Adrenal gland (tissue), 12 donors: ENCODE results near the gene NF1. TPM values are rescaled to one million over a fixed set of nuclear protein-coding genes. Genes with fewer than 3 reads are reported as not detected.

ENCODE experiments used
- DNase-seq, 7 donors: peaks; one replicate each; pipeline ENCODE4 v3.0.0-alpha.2; 2019 to 2020
- H3K27ac ChIP-seq, 5 donors: fragments of 200-600 bp; sonication (generic) in 4 of 5; 1 replicate in 3 of 5; 2 replicates in 2 of 5; pipeline versions ENCODE4 v1.5.1 to v1.8.0; 2016 to 2020; ENCODE audit warnings: mild to moderate bottlenecking in 1 of 5
- H3K27me3 ChIP-seq: fragments of 200-600 bp; 2 replicates; pipeline ENCODE4 v1.8.0; 2021
- H3K36me3 ChIP-seq, 2 donors: fragments of 200-600 bp; replicated peaks in 1 of 2; 1 replicate in 1 of 2; 2 replicates in 1 of 2; pipeline versions ENCODE4 v1.5.1 to v1.8.0; 2018 to 2022
- H3K4me1 ChIP-seq, 2 donors: fragments of 200-600 bp; replicated peaks in 1 of 2; 1 replicate in 1 of 2; 2 replicates in 1 of 2; pipeline versions ENCODE4 v1.5.1 to v1.8.0; 2018 to 2021
- H3K4me3 ChIP-seq, 4 donors: fragments of 200-600 bp; sonication (generic) in 3 of 4; one replicate each; pipeline ENCODE4 v1.5.1; 2016 to 2018
- H3K9me3 ChIP-seq, 3 donors: fragments of 200-600 bp; sonication (generic) in 1 of 3; replicated peaks in 1 of 3; 1 replicate in 2 of 3; 2 replicates in 1 of 3; pipeline versions ENCODE4 v1.5.1 to v1.8.0; 2016 to 2021
- POLR2A ChIP-seq, 2 donors: fragments of 450-650 bp; IDR thresholded peaks; one replicate each; pipeline ENCODE4 v1.6.1; 2017; ENCODE audit warnings: antibody characterized with exemption in 2 of 2, mild to moderate bottlenecking in 2 of 2, moderate library complexity in 1 of 2
- WGBS, 4 donors: extraction: QIAGEN DNeasy Blood & Tissue Kit in 2 of 4; methylation state at CpG; one replicate each; pipeline versions ENCODE4 v1.1.5 to v1.1.7; 2013 to 2017; 5-methylcytosine and 5-hydroxymethylcytosine counted together
- intact Hi-C, 2 donors: fragments of 100-400 bp; cut with DNase I; formaldehyde crosslinking; loops; one replicate each; pipeline versions ENCODE4 v1.14.1 to v1.15.0; 2022 to 2023
- polyA plus RNA-seq, 3 donors: library from polyadenylated mRNA; stranded (reverse); fragments of 200-250 nt in 2 of 3; fragments of 350-450 nt in 1 of 3; fragmentation: Illumina TruSeq in 1 of 3; extraction: RNeasy Lipid Tissue Mini Kit (QIAGEN cat#74804) in 1 of 3; gene quantifications; one replicate each; pipeline ENCODE4 v1.2.3, GENCODE V29; 2013 to 2014
- total RNA-seq, 9 donors: library from RNA; depleted of rRNA in 4 of 9; stranded (reverse); fragments of >200 nt in 4 of 9; fragments of 120-200 nt in 1 of 9; fragmentation: NEBNext Ultra II Directional in 1 of 9; extraction: Animal tissue kit (Norgen Biotek cat#: 25700) in 1 of 9; gene quantifications; one replicate each; pipeline versions ENCODE4 v1.1.0 to v1.2.4, GENCODE V29; 2013 to 2023
- TF ChIP-seq, protein P1 (sequence below), 6 experiments: fragments of 450-650 bp in 4 of 6; fragments of 200-600 bp in 2 of 6; sonication (generic) in 1 of 6; IDR thresholded peaks; 1 replicate in 5 of 6; 2 replicates in 1 of 6; pipeline versions ENCODE4 v1.5.1 to v1.8.0; 2016 to 2021; ENCODE audit warnings: antibody characterized with exemption in 6 of 6, mild to moderate bottlenecking in 2 of 6, moderate library complexity in 1 of 6
- donor health status: healthy with polysubstance abuse.
- donor health status: Bipolar disorder and iron deficiency.
- donor health status: DM: yes; HTN: yes; CAD: no.
- donor health status: DM: no; HTN: no; CAD: no.
- donor health status: DM: no; HTN: no; CAD: no.
- donor health status: DM: yes; HTN: yes; CAD: no.

The NF1 gene
- total and polyA plus RNA-seq, 12 donors = 8.8 to 91.3 (median 53.5) TPM

DNA sequence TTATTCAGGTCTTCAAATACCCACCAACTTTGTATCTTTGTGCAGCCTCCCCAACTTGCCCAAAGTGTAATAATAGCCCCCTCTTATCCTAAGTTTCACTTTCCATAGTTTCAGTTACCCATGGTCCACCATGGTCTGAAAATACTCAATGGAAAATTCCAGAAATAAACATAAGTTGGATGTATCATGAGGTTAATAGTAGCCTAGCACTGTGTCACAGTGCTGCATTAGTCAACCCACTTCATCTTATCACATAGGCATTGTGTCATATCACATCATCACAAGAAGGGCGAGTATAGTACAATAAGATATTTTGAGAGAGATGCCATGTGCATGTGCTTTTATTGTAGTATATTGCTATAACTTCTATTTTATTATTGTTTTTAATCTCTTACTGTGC is 180.3 kb downstream of the NF1 start:
- TF ChIP-seq, protein P1, sequence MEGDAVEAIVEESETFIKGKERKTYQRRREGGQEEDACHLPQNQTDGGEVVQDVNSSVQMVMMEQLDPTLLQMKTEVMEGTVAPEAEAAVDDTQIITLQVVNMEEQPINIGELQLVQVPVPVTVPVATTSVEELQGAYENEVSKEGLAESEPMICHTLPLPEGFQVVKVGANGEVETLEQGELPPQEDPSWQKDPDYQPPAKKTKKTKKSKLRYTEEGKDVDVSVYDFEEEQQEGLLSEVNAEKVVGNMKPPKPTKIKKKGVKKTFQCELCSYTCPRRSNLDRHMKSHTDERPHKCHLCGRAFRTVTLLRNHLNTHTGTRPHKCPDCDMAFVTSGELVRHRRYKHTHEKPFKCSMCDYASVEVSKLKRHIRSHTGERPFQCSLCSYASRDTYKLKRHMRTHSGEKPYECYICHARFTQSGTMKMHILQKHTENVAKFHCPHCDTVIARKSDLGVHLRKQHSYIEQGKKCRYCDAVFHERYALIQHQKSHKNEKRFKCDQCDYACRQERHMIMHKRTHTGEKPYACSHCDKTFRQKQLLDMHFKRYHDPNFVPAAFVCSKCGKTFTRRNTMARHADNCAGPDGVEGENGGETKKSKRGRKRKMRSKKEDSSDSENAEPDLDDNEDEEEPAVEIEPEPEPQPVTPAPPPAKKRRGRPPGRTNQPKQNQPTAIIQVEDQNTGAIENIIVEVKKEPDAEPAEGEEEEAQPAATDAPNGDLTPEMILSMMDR (IDR thresholded peaks at IDR 0.05) = no peak
- no peak for TF ChIP-seq POLR2A (IDR thresholded peaks at IDR 0.05)
- H3K27ac ChIP-seq = no peak overlapping the region
- H3K4me3 ChIP-seq = no peak overlapping the region
- 91 to 100% (median 92%) methylated on average over 1 of the region's 1 CpG for WGBS, 4 donors
- intact Hi-C loops = no loop called here
- no peak for DNase-seq
- H3K9me3 ChIP-seq = no peaks in the 10 kb centered on the region
- H3K4me1 ChIP-seq = peaks cover 4 to 13% of the 10 kb centered on the region in 2 donors
- peaks cover 0 to 4% of the 10 kb centered on the region in 2 donors for H3K36me3 ChIP-seq
- no peaks in the 10 kb centered on the region for H3K27me3 ChIP-seq

DNA sequence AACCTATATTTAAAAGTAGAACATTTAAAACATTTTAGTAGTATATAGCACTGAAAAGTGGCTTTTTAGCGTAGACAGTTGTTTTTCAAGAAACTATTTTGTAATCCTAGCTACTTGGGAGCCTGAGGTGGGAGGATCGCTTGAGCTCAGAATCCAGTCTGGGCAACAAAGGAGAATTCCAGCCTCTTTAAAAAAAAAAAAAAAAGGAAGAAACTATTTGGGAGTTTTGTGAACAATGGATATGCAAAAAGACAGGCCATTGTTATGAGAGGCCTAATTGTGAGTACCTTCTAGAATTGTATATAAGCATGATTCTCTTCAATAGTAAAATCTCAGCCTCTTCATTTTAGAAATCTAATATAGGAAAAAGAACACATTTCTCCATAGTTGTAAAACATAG is 184.6 kb downstream of the NF1 start:
- Histone ChIP-seq H3K4me3 (no peak overlapping the region), H3K27me3 (no peaks in the 10 kb centered on the region), H3K36me3 (peaks cover 0 to 4% of the 10 kb centered on the region in 2 donors), H3K4me1 (peaks cover 0 to 8% of the 10 kb centered on the region in 2 donors), H3K27ac (no peak overlapping the region), H3K9me3 (no peaks in the 10 kb centered on the region)
- intact Hi-C loops = no loop called here
- TF ChIP-seq POLR2A (IDR thresholded peaks at IDR 0.05) = no peak
- TF ChIP-seq, protein P1 (IDR thresholded peaks at IDR 0.05) = no peak
- no peak for DNase-seq
- WGBS, 4 donors = 96 to 99% (median 97%) methylated on average over 2 of the region's 2 CpGs

DNA sequence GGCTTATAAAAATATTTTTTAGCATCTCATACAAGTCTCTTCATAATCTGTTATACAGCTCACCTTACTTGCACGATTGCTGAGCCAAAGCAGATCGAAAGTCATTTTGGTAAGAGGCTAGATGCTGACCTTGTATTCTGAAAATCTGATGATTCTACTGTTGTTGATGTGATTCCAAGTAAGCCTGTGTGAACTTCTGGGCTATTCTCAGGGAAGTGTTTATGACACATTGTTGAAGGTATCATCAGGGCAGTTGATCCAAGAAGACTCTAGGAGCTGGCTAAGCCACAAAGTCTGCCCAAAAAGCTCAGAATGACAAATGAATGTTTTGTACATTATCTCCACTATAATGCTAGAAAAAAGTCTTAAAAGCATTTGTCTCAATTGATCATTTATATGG is 186.3 kb downstream of the NF1 start:
- H3K27ac ChIP-seq = peak overlapping the region in 1 of 5 donors; percentile 26
- H3K4me1 ChIP-seq = no peaks in the 10 kb centered on the region
- WGBS, 4 donors = 44 to 69% (median 52%) methylated on average over 2 of the region's 2 CpGs
- TF ChIP-seq, protein P1 (IDR thresholded peaks at IDR 0.05) = no peak
- no peak for TF ChIP-seq POLR2A (IDR thresholded peaks at IDR 0.05)
- no peaks in the 10 kb centered on the region for H3K27me3 ChIP-seq
- H3K9me3 ChIP-seq = no peaks in the 10 kb centered on the region
- H3K36me3 ChIP-seq = no peaks in the 10 kb centered on the region
- intact Hi-C loops = no loop called here
- no peak overlapping the region for H3K4me3 ChIP-seq
- DNase-seq = no peak

DNA sequence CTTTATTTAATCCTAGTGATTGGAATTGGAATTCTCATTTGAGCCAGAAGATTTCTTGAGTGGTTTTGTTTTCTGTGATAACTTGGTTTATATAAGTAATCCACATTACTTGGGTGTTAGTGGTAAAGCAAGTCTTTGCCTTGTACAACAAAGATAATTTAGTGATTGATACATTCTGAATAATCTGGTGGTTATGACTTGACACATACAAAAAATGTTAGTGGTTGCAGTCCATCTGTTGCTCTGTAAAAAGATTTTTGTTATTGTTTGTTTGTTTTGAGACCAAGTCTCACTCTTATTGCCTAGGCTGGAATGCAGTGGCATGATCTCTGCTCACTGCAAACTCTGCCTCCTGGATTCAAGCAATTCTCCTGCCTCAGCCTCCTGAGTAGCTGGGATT is 189.1 kb downstream of the NF1 start:
- Histone ChIP-seq H3K27me3 (no peaks in the 10 kb centered on the region), H3K36me3 (no peaks in the 10 kb centered on the region), H3K4me3 (no peak overlapping the region), H3K9me3 (no peaks in the 10 kb centered on the region), H3K4me1 (no peaks in the 10 kb centered on the region), H3K27ac (no peak overlapping the region)
- no peak for DNase-seq
- TF ChIP-seq POLR2A (IDR thresholded peaks at IDR 0.05) = no peak
- TF ChIP-seq, protein P1 (IDR thresholded peaks at IDR 0.05) = no peak
- intact Hi-C loops = no loop called here
